Activated CD4-positive, alpha-beta T cell treated with anti-CD3 and anti-CD28 coated beads, Interleukin-2, Interleukin-6, amounts not matched to agents 100 ng/mL and 50 ng/mL, durations not matched to agents 16 hours and 8 hours (primary cell): ENCODE measurements around the gene BBX.
A peak's percentile ranks its signal among the peaks of the same experiment; 100 is the strongest.
"Not testable (repeated sequence)": the region's sequence is repeated elsewhere in the genome, so short reads cannot be mapped to it uniquely, and the experiment has no call there.

Source experiments
- DNase-seq: peaks from one replicate; pipeline ENCODE4 v3.0.0-alpha.2; 2020

Gene BBX

GRCh38 chr3:107813026-107813425 lies 290.3 kb downstream of the BBX start:
- no peak for DNase-seq

- no peak for DNase-seq
These were observed 293.3 kb downstream of the BBX start for GRCh38 chr3:107816107-107816506.

GRCh38 chr3:107817076-107817475 lies 294.3 kb downstream of the BBX start:
- no peak for DNase-seq

- DNase-seq: no peak
These were observed 295.3 kb downstream of the BBX start for GRCh38 chr3:107818025-107818424.

GRCh38 chr3:107819656-107820055 lies 296.9 kb downstream of the BBX start:
- no peak for DNase-seq

- DNase-seq: no peak
These were observed 299.5 kb downstream of the BBX start for GRCh38 chr3:107822308-107822707.

- no peak for DNase-seq
These were observed 302.1 kb downstream of the BBX start for GRCh38 chr3:107824822-107825371.

- DNase-seq: no peak
These were observed 302.8 kb downstream of the BBX start for GRCh38 chr3:107825556-107825955.

- DNase-seq: no peak
These were observed 304.0 kb downstream of the BBX start for GRCh38 chr3:107826727-107827126.

GRCh38 chr3:107829185-107829584 lies 306.4 kb downstream of the BBX start:
- DNase-seq: no peak

GRCh38 chr3:107831590-107831989 lies 308.8 kb downstream of the BBX start:
- no peak for DNase-seq

- DNase-seq: no peak
These were observed 310.3 kb downstream of the BBX start for GRCh38 chr3:107833043-107833442.

- DNase-seq: no peak
These were observed 311.1 kb downstream of the BBX start for GRCh38 chr3:107833722-107834416.

- DNase-seq: not testable (repeated sequence)
These were observed 312.2 kb downstream of the BBX start for GRCh38 chr3:107835001-107835400.

- DNase-seq: no peak
These were observed 315.3 kb downstream of the BBX start for GRCh38 chr3:107837895-107838612.

GRCh38 chr3:107841831-107842230 lies 319.1 kb downstream of the BBX start:
- DNase-seq: no peak

- DNase-seq: no peak
These were observed 320.2 kb downstream of the BBX start for GRCh38 chr3:107842940-107843339.

- DNase-seq: no peak
These were observed 322.9 kb downstream of the BBX start for GRCh38 chr3:107845380-107846278.

- DNase-seq: peak; percentile 27
These were observed 323.6 kb downstream of the BBX start for GRCh38 chr3:107846279-107846852.

- DNase-seq: no peak
These were observed 325.0 kb downstream of the BBX start for GRCh38 chr3:107847791-107848190.

- no peak for DNase-seq
These were observed 325.7 kb downstream of the BBX start for GRCh38 chr3:107848351-107848915.

GRCh38 chr3:107850681-107851080 lies 327.9 kb downstream of the BBX start:
- DNase-seq: peak; percentile 78
